GM12874 (cell line): ENCODE measurements around the gene CDH3.

Experiments
- CTCF ChIP-seq: IDR thresholded peaks from 2 replicates; pipeline ENCODE4 v1.5.1; 2011; ENCODE audit warnings: low read depth, mild to moderate bottlenecking, control low read depth, low read length, moderate library complexity; ENCODE audit not compliant: insufficient read depth

CDH3 gene

DNA sequence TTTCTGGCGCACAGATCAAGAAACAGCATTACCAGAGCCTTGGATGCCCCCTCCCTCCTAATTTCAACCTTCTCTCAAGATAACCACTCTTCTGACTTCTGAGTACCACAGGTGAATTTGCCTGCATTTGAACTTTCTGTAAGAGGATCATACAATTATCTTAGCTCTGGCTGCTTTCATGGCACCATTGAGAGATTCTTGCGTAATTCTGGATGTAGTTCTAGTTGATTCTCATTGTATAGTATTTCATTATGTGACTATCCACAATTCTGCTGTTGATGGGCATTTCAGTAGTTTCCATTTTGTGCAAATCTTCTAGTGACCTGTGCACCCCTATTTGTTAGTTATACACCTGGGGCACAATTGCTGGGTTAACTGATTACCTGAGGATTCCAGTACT, 7.5 kb downstream of the CDH3 start:
- TF ChIP-seq CTCF, result no peak

DNA sequence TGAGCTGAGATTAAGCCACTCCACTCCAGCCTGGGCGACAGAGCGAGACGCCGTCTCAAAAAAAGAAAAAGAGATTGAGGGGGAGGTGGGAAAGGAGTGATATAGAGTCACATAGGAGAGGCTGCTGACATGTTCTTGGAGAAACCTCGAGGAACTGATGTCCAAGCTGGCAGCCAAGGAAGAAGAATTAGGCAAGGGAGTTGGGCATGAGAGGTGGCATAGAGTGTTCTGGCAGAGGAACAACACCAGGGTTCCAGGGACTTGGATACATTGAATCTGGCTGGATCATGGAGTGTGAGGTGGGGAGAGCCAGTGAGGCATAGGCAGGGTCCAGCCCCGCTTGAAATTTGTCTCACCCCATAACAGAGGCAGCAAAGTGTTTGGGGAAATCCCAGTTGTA, 10.7 kb downstream of the CDH3 start:
- TF ChIP-seq CTCF, result no peak

GRCh38 chr16:68656751-68657150, 11.6 kb downstream of the CDH3 start:
- TF ChIP-seq CTCF, result no peak

GRCh38 chr16:68658341-68658973, 13.3 kb downstream of the CDH3 start:
- TF ChIP-seq CTCF, result no peak

DNA sequence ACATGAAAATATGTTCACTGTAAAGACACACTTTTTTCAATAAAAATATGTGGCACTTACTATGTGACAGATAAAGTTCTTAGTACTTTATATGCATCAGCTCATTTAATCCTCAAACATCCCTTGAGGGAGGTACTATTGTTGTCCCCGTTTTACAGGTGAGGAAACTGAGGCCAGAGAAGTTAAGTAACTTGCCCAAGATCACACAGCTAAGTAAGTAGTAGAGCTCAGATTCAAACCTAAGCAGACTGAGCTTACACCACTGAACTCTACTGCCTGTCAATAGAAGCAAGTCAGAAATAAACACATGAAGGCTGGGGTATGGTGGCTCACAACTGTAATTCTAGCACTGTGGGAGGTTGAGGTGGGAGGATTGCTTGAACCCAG, 13.9 kb downstream of the CDH3 start:
- no peak for TF ChIP-seq CTCF

DNA sequence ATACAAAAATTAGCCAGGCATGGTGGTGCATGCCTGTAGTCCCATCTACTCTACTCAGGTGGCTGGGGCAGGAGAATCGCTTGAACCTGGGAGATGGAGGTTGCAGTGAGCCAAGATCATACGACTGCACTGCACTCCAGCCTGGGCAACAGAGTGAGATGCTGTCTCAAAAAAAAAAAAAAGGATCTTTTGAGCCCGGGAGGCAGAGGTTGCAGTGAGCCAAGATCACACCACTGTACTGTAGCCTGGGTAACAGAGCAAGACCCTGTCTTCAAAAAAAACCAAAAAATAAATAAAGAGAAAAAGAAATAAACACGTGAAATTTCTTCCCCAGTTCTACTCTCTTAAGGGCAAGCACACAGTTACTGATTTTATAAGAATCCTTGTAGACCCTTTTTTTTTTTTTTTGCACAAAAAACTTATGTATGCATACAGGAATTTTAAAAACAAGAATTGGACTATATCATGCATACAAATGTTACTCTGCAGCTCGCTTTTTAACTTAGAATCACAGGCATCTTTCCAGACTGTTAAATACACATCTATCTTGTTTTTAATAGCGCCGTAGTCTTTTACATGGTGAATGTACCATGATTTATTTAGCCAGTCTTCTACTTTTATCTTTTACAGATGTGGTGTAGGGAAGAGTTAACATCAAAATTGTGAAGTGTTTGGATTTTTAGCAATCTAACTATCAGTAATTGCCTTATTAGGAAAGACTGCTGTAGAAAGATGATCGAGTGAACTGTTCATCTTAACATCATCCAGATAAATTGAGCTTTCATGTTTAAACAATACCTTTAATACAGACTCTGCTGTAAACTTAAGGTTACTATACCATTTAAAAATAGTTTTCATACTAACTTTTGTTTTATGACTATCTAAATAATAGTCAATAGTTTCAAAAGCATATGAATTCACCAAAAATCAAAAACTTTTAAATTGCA, 14.6 kb downstream of the CDH3 start:
- TF ChIP-seq CTCF, result no peak

DNA sequence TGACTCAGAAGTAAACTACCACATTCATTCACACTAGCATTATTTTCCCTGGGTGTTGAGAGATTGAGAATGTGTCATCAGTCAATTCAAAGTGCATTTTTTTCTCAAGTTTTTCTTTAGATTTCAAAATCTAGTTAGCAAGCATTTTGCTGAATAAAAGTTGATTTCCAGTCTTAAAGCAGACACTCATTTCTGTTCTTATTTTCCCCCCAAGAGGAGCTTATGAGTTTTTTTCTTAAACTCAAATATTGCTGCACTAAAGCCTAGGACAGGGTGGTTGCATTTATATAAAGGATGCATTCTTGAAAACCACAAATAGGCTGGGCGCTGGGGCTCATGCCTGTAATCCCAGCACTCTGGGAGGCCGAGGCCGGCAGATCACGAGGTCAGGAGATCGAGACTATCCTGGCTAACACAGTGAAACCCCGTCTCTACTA, 15.3 kb downstream of the CDH3 start:
- no peak for TF ChIP-seq CTCF
